ENCODE results near the gene UBAP2L.

DNA sequence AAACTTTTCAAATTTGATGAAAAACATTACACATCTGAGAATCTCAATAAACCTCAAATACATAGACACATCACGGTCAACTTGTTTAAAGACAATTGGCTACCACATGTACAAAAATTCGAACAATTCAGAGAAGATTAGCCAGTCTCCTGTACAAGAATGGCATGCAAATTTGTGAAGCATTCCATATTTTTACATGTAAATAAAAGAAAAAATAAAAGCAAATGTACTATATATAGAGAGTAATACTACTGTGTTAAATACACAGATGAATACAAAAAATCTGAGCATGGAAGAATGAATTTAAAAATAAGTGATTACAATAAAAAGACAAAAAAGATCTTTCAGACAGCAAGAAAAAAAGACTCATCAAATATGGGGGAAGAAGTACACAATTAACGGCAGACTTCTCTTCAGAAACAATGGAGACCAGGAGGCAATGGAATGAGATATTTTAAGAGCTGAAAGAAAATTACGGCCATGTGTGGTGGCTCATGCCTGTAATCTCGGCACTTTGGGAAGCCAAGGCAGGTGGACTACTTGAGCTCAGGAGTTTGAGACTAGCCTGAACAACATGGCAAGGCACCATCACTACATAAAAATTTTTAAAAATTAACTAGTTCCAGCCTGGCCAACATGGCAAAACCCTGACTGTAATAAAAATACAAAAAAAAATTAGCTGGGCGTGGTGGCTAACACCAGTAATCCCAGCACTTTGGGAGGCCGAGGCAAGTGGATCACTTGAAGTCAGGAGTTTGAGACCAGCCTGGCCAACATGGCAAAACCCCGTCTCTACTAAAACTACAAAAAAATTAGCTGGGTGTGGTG lies 74.9 kb downstream of the UBAP2L start:
- TF ChIP-seq, protein P1, sequence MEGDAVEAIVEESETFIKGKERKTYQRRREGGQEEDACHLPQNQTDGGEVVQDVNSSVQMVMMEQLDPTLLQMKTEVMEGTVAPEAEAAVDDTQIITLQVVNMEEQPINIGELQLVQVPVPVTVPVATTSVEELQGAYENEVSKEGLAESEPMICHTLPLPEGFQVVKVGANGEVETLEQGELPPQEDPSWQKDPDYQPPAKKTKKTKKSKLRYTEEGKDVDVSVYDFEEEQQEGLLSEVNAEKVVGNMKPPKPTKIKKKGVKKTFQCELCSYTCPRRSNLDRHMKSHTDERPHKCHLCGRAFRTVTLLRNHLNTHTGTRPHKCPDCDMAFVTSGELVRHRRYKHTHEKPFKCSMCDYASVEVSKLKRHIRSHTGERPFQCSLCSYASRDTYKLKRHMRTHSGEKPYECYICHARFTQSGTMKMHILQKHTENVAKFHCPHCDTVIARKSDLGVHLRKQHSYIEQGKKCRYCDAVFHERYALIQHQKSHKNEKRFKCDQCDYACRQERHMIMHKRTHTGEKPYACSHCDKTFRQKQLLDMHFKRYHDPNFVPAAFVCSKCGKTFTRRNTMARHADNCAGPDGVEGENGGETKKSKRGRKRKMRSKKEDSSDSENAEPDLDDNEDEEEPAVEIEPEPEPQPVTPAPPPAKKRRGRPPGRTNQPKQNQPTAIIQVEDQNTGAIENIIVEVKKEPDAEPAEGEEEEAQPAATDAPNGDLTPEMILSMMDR (conservative IDR thresholded peaks at IDR 0.05; ENCODE audit: low read depth in 2 of 2), result no peak
- TF ChIP-seq POLR2AphosphoS5 (IDR thresholded peaks at IDR 0.05; ENCODE audit: low read depth) (no peak), EZH2 (IDR thresholded peaks at IDR 0.05; ENCODE audit: low read depth, unreplicated experiment) (no peak), EZH2phosphoT487 (IDR thresholded peaks at IDR 0.05; ENCODE audit: unreplicated experiment) (no peak), NANOG (IDR thresholded peaks at IDR 0.05; ENCODE audit: borderline replicate concordance) (no peak), JUNB (IDR thresholded peaks at IDR 0.05; ENCODE audit: unreplicated experiment) (no peak), CREB1 (CRISPR knock-in tag; IDR thresholded peaks at IDR 0.05; ENCODE audit: low read depth) (no peak), ZNF331 (CRISPR knock-in tag; IDR thresholded peaks at IDR 0.05; ENCODE audit: low read depth) (no peak), ZNF114 (CRISPR knock-in tag; IDR thresholded peaks at IDR 0.05) (no peak), STAT1 (IDR thresholded peaks at IDR 0.05; ENCODE audit: unreplicated experiment) (no peak)
- TF ChIP-seq, protein P2, sequence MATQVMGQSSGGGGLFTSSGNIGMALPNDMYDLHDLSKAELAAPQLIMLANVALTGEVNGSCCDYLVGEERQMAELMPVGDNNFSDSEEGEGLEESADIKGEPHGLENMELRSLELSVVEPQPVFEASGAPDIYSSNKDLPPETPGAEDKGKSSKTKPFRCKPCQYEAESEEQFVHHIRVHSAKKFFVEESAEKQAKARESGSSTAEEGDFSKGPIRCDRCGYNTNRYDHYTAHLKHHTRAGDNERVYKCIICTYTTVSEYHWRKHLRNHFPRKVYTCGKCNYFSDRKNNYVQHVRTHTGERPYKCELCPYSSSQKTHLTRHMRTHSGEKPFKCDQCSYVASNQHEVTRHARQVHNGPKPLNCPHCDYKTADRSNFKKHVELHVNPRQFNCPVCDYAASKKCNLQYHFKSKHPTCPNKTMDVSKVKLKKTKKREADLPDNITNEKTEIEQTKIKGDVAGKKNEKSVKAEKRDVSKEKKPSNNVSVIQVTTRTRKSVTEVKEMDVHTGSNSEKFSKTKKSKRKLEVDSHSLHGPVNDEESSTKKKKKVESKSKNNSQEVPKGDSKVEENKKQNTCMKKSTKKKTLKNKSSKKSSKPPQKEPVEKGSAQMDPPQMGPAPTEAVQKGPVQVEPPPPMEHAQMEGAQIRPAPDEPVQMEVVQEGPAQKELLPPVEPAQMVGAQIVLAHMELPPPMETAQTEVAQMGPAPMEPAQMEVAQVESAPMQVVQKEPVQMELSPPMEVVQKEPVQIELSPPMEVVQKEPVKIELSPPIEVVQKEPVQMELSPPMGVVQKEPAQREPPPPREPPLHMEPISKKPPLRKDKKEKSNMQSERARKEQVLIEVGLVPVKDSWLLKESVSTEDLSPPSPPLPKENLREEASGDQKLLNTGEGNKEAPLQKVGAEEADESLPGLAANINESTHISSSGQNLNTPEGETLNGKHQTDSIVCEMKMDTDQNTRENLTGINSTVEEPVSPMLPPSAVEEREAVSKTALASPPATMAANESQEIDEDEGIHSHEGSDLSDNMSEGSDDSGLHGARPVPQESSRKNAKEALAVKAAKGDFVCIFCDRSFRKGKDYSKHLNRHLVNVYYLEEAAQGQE (IDR thresholded peaks at IDR 0.05; ENCODE audit: unreplicated experiment), result no peak
- TF ChIP-seq, protein P3, sequence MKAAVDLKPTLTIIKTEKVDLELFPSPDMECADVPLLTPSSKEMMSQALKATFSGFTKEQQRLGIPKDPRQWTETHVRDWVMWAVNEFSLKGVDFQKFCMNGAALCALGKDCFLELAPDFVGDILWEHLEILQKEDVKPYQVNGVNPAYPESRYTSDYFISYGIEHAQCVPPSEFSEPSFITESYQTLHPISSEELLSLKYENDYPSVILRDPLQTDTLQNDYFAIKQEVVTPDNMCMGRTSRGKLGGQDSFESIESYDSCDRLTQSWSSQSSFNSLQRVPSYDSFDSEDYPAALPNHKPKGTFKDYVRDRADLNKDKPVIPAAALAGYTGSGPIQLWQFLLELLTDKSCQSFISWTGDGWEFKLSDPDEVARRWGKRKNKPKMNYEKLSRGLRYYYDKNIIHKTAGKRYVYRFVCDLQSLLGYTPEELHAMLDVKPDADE (IDR thresholded peaks at IDR 0.05), result no peak
- TF ChIP-seq, protein P4, sequence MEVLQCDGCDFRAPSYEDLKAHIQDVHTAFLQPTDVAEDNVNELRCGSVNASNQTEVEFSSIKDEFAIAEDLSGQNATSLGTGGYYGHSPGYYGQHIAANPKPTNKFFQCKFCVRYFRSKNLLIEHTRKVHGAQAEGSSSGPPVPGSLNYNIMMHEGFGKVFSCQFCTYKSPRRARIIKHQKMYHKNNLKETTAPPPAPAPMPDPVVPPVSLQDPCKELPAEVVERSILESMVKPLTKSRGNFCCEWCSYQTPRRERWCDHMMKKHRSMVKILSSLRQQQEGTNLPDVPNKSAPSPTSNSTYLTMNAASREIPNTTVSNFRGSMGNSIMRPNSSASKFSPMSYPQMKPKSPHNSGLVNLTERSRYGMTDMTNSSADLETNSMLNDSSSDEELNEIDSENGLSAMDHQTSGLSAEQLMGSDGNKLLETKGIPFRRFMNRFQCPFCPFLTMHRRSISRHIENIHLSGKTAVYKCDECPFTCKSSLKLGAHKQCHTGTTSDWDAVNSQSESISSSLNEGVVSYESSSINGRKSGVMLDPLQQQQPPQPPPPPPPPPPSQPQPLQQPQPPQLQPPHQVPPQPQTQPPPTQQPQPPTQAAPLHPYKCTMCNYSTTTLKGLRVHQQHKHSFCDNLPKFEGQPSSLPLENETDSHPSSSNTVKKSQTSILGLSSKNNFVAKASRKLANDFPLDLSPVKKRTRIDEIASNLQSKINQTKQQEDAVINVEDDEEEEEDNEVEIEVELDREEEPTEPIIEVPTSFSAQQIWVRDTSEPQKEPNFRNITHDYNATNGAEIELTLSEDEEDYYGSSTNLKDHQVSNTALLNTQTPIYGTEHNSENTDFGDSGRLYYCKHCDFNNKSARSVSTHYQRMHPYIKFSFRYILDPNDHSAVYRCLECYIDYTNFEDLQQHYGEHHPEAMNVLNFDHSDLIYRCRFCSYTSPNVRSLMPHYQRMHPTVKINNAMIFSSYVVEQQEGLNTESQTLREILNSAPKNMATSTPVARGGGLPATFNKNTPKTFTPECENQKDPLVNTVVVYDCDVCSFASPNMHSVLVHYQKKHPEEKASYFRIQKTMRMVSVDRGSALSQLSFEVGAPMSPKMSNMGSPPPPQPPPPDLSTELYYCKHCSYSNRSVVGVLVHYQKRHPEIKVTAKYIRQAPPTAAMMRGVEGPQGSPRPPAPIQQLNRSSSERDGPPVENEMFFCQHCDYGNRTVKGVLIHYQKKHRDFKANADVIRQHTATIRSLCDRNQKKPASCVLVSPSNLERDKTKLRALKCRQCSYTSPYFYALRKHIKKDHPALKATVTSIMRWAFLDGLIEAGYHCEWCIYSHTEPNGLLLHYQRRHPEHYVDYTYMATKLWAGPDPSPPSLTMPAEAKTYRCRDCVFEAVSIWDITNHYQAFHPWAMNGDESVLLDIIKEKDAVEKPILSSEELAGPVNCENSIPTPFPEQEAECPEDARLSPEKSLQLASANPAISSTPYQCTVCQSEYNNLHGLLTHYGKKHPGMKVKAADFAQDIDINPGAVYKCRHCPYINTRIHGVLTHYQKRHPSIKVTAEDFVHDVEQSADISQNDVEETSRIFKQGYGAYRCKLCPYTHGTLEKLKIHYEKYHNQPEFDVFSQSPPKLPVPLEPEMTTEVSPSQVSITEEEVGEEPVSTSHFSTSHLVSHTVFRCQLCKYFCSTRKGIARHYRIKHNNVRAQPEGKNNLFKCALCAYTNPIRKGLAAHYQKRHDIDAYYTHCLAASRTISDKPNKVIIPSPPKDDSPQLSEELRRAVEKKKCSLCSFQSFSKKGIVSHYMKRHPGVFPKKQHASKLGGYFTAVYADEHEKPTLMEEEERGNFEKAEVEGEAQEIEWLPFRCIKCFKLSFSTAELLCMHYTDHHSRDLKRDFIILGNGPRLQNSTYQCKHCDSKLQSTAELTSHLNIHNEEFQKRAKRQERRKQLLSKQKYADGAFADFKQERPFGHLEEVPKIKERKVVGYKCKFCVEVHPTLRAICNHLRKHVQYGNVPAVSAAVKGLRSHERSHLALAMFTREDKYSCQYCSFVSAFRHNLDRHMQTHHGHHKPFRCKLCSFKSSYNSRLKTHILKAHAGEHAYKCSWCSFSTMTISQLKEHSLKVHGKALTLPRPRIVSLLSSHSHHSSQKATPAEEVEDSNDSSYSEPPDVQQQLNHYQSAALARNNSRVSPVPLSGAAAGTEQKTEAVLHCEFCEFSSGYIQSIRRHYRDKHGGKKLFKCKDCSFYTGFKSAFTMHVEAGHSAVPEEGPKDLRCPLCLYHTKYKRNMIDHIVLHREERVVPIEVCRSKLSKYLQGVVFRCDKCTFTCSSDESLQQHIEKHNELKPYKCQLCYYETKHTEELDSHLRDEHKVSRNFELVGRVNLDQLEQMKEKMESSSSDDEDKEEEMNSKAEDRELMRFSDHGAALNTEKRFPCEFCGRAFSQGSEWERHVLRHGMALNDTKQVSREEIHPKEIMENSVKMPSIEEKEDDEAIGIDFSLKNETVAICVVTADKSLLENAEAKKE (CRISPR knock-in tag; IDR thresholded peaks at IDR 0.05), result no peak

All from GM23338 (cell line).